ENCODE results near the gene ARID2. TPM values are rescaled to one million over a fixed set of nuclear protein-coding genes. Genes with fewer than 3 reads are reported as not detected.

The ARID2 gene
- total RNA-seq, 1 experiment from 2014 or later = 10.5 TPM

GRCh38 chr12:45913631-45914030, 184.1 kb downstream of the ARID2 start:
- H3K9me3 ChIP-seq = no peaks in the 10 kb centered on the region
- no peak overlapping the region for H3K4me3 ChIP-seq
- H3K36me3 ChIP-seq = peaks cover 3% of the 10 kb centered on the region
- no peaks in the 10 kb centered on the region for H3K27me3 ChIP-seq
- DNase-seq = no peak

DNA sequence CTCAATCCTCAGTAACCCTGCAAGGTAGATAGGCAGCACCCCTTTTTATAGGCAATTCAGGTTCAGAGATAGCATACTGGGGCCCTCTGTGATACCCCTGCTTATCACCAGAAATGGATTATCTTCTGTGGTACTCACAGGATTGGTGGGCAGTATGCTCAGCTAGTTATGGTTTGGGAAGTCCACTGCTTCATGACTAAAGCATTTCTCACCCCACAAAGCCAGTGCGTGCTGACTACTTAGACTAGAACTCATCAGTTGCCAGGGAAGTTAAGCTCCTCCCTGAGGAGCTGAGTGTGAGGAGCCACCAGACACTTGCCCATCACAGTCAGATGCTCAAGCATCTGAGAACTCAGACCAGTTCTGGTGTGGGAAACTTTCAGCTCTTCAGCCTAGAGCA, 184.6 kb downstream of the ARID2 start:
- Histone ChIP-seq H3K27me3 (no peaks in the 10 kb centered on the region), H3K36me3 (peaks cover 5% of the 10 kb centered on the region), H3K9me3 (no peaks in the 10 kb centered on the region), H3K4me3 (no peak overlapping the region)
- peak; percentile 72 for DNase-seq

DNA sequence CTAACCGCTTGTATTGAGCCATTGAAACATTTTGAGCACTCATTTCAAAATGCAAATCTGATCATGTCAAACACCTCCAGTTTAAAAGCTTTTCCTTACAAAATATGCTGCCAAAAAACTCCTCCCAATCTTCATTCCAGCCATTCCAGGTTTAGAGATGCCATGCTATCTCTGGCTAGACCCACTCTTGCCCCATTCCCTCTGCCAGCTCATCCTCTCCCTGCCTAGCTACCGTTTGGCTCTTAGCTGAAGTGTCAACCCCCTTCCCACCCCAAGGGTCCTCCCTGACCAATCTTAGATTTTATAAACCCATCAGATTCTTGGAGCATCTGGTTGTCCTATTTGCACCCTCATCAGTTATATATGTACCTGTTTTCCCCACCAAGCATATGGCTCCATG, 185.9 kb downstream of the ARID2 start:
- no peaks in the 10 kb centered on the region for H3K27me3 ChIP-seq
- H3K36me3 ChIP-seq = peaks cover 13% of the 10 kb centered on the region

DNA sequence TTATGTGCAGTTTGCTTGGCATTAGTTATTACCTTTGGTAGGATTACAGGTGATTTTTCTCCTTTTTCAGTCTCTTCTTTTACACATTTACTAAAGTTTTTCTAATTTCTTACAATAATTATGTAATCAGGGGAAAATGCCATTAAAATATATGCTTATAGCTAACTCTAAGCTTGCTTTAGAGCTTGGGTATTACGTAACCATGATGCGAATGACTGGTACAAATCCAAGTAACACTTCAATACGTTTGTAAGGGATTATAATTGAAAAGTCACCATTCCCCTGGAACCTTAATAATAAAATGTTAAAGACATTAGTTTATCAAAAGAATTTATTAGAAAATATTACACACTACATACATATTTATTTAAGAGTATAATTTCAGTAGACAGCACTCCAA, 189.3 kb downstream of the ARID2 start:
- no peaks in the 10 kb centered on the region for H3K27me3 ChIP-seq
- H3K4me3 ChIP-seq = no peak overlapping the region
- H3K9me3 ChIP-seq = no peaks in the 10 kb centered on the region
- peaks cover 38% of the 10 kb centered on the region for H3K36me3 ChIP-seq
- no peak for DNase-seq

More for the DNA sequence above, 185.9 kb downstream of the ARID2 start:
- H3K9me3 ChIP-seq = no peaks in the 10 kb centered on the region
- no peak overlapping the region for H3K4me3 ChIP-seq
- no peak for DNase-seq

- Histone ChIP-seq H3K9me3 (no peaks in the 10 kb centered on the region), H3K36me3 (peaks cover 88% of the 10 kb centered on the region), H3K4me3 (no peak overlapping the region), H3K27me3 (no peaks in the 10 kb centered on the region)
- no peak for DNase-seq
Observed at GRCh38 chr12:45928309-45928708, 198.8 kb downstream of the ARID2 start.

DNA sequence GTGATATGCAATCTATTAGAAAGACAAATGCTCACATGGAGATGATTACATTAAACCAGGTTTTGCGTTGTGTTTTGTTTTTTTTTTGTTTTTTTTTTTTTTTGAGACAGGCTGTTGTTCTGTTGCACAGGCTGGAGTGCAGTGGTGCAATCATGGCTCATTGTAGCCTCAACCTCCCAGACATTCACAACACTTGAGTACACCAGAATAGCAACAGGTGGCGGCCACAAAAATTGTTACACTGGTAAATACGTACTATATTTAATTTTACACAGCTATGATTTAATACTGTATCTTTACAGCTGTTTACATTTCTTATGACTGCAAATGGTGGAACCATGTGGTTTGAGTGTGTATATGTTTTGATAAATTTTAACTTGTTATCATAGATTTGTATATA, 200.9 kb downstream of the ARID2 start:
- Histone ChIP-seq H3K27me3 (no peaks in the 10 kb centered on the region), H3K4me3 (no peak overlapping the region), H3K9me3 (no peaks in the 10 kb centered on the region), H3K36me3 (peaks cover 78% of the 10 kb centered on the region)
- DNase-seq = no peak

DNA sequence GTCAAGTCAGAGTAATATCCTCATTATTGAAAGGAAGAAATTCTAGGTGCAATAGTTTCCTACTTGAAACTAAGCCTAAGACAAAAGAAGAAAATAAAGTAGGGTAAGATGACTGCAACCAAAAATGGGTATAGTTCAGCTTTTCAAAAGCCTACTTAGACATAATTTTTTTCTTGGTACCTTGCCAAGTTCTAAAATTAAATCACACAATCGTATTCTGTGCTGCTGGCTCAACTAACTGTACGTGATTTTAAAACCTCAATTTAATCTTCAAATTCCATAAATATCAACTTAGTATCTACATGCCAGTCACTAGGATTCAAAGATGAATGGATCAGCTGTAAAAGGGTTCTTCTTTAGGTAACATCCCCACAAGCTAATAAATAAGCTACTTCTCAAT, 204.0 kb downstream of the ARID2 start:
- Histone ChIP-seq H3K36me3 (peaks cover 54% of the 10 kb centered on the region), H3K9me3 (no peaks in the 10 kb centered on the region)

DNA sequence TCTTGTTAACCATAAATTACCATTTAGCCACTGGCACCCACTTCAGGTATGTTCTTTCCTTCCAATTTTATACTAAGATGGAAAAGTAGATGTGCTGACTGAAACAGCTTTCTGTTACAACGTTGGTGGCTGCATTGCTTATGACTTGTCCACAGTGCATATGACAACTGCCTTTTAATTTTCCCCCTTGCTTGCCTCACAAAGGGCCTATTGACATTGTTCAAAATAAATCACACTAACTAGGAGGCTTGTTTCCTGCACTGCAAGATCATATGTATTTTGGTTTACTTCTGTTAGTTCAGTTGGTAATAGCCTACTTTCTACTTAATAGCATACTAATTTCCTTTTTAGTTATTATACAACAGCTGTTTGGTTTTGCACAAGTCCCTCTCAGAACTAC, 205.4 kb downstream of the ARID2 start:
- Histone ChIP-seq H3K4me3 (no peak overlapping the region), H3K9me3 (no peaks in the 10 kb centered on the region), H3K27me3 (no peaks in the 10 kb centered on the region), H3K36me3 (peaks cover 53% of the 10 kb centered on the region)
- DNase-seq = no peak

More for the DNA sequence above, 204.0 kb downstream of the ARID2 start:
- Histone ChIP-seq H3K4me3 (no peak overlapping the region), H3K27me3 (no peaks in the 10 kb centered on the region)
- DNase-seq = no peak

- H3K9me3 ChIP-seq = no peaks in the 10 kb centered on the region
- no peak for DNase-seq
- H3K36me3 ChIP-seq = peaks cover 37% of the 10 kb centered on the region
- H3K27me3 ChIP-seq = no peaks in the 10 kb centered on the region
- H3K4me3 ChIP-seq = no peak overlapping the region
Observed at GRCh38 chr12:45938566-45938965, 209.1 kb downstream of the ARID2 start.

DNA sequence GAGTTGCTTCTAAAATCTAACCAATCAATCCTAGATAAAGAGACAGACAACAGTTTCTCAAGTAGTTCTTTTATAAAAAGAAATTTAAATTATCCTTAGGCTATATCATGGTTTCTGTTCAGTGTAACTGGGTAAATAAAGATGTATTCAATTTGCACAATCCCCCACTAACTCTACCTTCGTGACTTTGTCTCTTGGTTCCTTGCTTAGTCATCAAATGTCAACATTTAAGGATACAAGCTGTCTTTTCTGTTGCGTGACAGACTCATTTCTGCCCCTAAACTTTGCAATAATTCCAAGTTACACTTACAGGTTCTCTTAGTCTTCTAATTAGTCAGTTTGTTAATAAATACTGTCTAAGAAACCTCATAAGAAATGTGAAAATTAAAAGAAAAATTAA, 210.3 kb downstream of the ARID2 start:
- no peak for DNase-seq
- H3K9me3 ChIP-seq = no peaks in the 10 kb centered on the region
- no peaks in the 10 kb centered on the region for H3K27me3 ChIP-seq
- no peak overlapping the region for H3K4me3 ChIP-seq
- peaks cover 44% of the 10 kb centered on the region for H3K36me3 ChIP-seq

DNA sequence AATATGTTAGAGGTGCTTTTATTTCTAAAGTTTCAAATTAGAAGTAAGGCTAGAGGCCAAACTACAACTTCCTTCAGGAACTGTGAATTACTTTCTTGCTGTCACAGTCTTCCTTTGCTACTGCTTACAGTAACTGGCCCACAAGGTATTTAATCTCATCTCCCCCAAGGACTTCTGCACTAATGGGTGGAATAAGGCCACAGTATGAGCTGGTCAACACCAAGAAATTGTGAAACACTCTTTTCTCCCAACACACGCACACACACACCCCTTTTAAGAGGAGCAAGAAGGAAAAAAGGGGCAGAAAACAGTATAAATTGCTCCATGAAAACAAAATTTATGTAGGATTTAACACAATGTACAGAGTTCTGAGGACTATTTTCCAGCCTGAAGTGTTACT, 215.3 kb downstream of the ARID2 start:
- Histone ChIP-seq H3K27me3 (no peaks in the 10 kb centered on the region), H3K9me3 (no peaks in the 10 kb centered on the region), H3K4me3 (no peak overlapping the region), H3K36me3 (peaks cover 67% of the 10 kb centered on the region)
- DNase-seq = no peak

GRCh38 chr12:45946435-45946834, 216.9 kb downstream of the ARID2 start:
- no peak for DNase-seq
- peaks cover 62% of the 10 kb centered on the region for H3K36me3 ChIP-seq
- no peaks in the 10 kb centered on the region for H3K9me3 ChIP-seq
- no peak overlapping the region for H3K4me3 ChIP-seq
- no peaks in the 10 kb centered on the region for H3K27me3 ChIP-seq

- H3K27me3 ChIP-seq = no peaks in the 10 kb centered on the region
- H3K9me3 ChIP-seq = no peaks in the 10 kb centered on the region
- peaks cover 62% of the 10 kb centered on the region for H3K36me3 ChIP-seq
- DNase-seq = no peak
- H3K4me3 ChIP-seq = no peak overlapping the region
Observed at GRCh38 chr12:45948546-45948945, 219.0 kb downstream of the ARID2 start.

Data from MG63 (cell line).